Superior temporal gyrus (tissue), 1 donor: Measurements from ENCODE around the gene AK2.
"Not testable (repeated sequence)": the region's sequence is repeated elsewhere in the genome, so short reads cannot be mapped to it uniquely, and the experiment has no call there.

Experiments used
- DNase-seq: peaks from one replicate; pipeline ENCODE4 v3.0.0-alpha.2; 2016; ENCODE audit errors: extremely low spot score

Gene AK2

GRCh38 chr1:33055210-33056008 lies 18.7 kb upstream of the AK2 start:
- peak; percentile 86 for DNase-seq

- peak; percentile 67 for DNase-seq
Measured at GRCh38 chr1:33050221-33051076, 13.8 kb upstream of the AK2 start.

- DNase-seq: no peak
Measured at GRCh38 chr1:33049371-33049770, 12.7 kb upstream of the AK2 start.

GRCh38 chr1:33048426-33048825 lies 11.7 kb upstream of the AK2 start:
- no peak for DNase-seq

- DNase-seq: no peak
Measured at GRCh38 chr1:33047839-33048305, 11.2 kb upstream of the AK2 start.

- no peak for DNase-seq
Measured at GRCh38 chr1:33047290-33047689, 10.6 kb upstream of the AK2 start.

- not testable (repeated sequence) for DNase-seq
Measured at GRCh38 chr1:33046234-33046633, 9.6 kb upstream of the AK2 start.

- DNase-seq: no peak
Measured at GRCh38 chr1:33045814-33046213, 9.1 kb upstream of the AK2 start.

GRCh38 chr1:33045246-33045645 lies 8.6 kb upstream of the AK2 start:
- no peak for DNase-seq

- DNase-seq: no peak
Measured at GRCh38 chr1:33043267-33044092, 6.8 kb upstream of the AK2 start.

- no peak for DNase-seq
Measured at GRCh38 chr1:33042831-33043230, 6.1 kb upstream of the AK2 start.

GRCh38 chr1:33041026-33041425 lies 4.3 kb upstream of the AK2 start:
- DNase-seq: no peak

GRCh38 chr1:33039840-33040239 lies 3.2 kb upstream of the AK2 start:
- no peak for DNase-seq

GRCh38 chr1:33036051-33036525 lies 595 bp downstream of the AK2 start:
- DNase-seq: no peak

GRCh38 chr1:33032126-33032869 lies 4.4 kb downstream of the AK2 start:
- no peak for DNase-seq

GRCh38 chr1:33031506-33031905 lies 5.2 kb downstream of the AK2 start:
- DNase-seq: no peak

- no peak for DNase-seq
Measured at GRCh38 chr1:33030575-33030974, 6.1 kb downstream of the AK2 start.

GRCh38 chr1:33029921-33030320 lies 6.8 kb downstream of the AK2 start:
- no peak for DNase-seq

GRCh38 chr1:33029209-33029608 lies 7.5 kb downstream of the AK2 start:
- DNase-seq: no peak

GRCh38 chr1:33025761-33026160 lies 10.9 kb downstream of the AK2 start:
- no peak for DNase-seq

GRCh38 chr1:33025180-33025569 lies 11.5 kb downstream of the AK2 start:
- no peak for DNase-seq
